ENCODE data around the gene SCTR.

The SCTR gene

GRCh38 chr2:119523383-119523951, 816 bp downstream of the SCTR start:
- DNase-seq (ENCODE audit: low read depth): no peak

- no peak for DNase-seq (ENCODE audit: low read depth)
These were observed 1.6 kb downstream of the SCTR start for GRCh38 chr2:119522671-119523070.

GRCh38 chr2:119521433-119522050, 2.7 kb downstream of the SCTR start:
- DNase-seq (ENCODE audit: low read depth): no peak

- no peak for DNase-seq (ENCODE audit: low read depth)
These were observed 3.4 kb downstream of the SCTR start for GRCh38 chr2:119520696-119521432.

GRCh38 chr2:119519057-119519408, 5.2 kb downstream of the SCTR start:
- DNase-seq (ENCODE audit: low read depth): no peak

GRCh38 chr2:119518401-119519056, 5.8 kb downstream of the SCTR start:
- DNase-seq (ENCODE audit: low read depth): no peak

- no peak for DNase-seq (ENCODE audit: low read depth)
These were observed 6.8 kb downstream of the SCTR start for GRCh38 chr2:119517433-119517832.

- no peak for DNase-seq (ENCODE audit: low read depth)
These were observed 8.2 kb downstream of the SCTR start for GRCh38 chr2:119516121-119516520.

- no peak for DNase-seq (ENCODE audit: low read depth)
These were observed 10.5 kb downstream of the SCTR start for GRCh38 chr2:119513832-119514231.

- DNase-seq (ENCODE audit: low read depth): no peak
These were observed 11.3 kb downstream of the SCTR start for GRCh38 chr2:119512946-119513345.

- no peak for DNase-seq (ENCODE audit: low read depth)
These were observed 12.3 kb downstream of the SCTR start for GRCh38 chr2:119511989-119512388.

- DNase-seq (ENCODE audit: low read depth): no peak
These were observed 15.5 kb downstream of the SCTR start for GRCh38 chr2:119508756-119509155.

GRCh38 chr2:119496682-119497081, 27.6 kb downstream of the SCTR start:
- no peak for DNase-seq (ENCODE audit: low read depth)

- DNase-seq (ENCODE audit: low read depth): no peak
These were observed 28.3 kb downstream of the SCTR start for GRCh38 chr2:119495948-119496347.

- no peak for DNase-seq (ENCODE audit: low read depth)
These were observed 30.0 kb downstream of the SCTR start for GRCh38 chr2:119494163-119494790.

- peak; percentile 84 for DNase-seq (ENCODE audit: low read depth)
These were observed 32.3 kb downstream of the SCTR start for GRCh38 chr2:119491776-119492525.

- no peak for DNase-seq (ENCODE audit: low read depth)
These were observed 33.6 kb downstream of the SCTR start for GRCh38 chr2:119490653-119491195.

GRCh38 chr2:119490106-119490505, 34.2 kb downstream of the SCTR start:
- DNase-seq (ENCODE audit: low read depth): no peak

GRCh38 chr2:119489232-119489952, 34.9 kb downstream of the SCTR start:
- no peak for DNase-seq (ENCODE audit: low read depth)

GRCh38 chr2:119488245-119489214, 35.8 kb downstream of the SCTR start:
- DNase-seq (ENCODE audit: low read depth): no peak

All from HS-27A (cell line).